Measurements from ENCODE around the gene CLN3.
A peak's percentile ranks its signal among the peaks of the same experiment; 100 is the strongest.
"Not testable (repeated sequence)": the region's sequence is repeated elsewhere in the genome, so short reads cannot be mapped to it uniquely, and the experiment has no call there.

CLN3 gene

DNA sequence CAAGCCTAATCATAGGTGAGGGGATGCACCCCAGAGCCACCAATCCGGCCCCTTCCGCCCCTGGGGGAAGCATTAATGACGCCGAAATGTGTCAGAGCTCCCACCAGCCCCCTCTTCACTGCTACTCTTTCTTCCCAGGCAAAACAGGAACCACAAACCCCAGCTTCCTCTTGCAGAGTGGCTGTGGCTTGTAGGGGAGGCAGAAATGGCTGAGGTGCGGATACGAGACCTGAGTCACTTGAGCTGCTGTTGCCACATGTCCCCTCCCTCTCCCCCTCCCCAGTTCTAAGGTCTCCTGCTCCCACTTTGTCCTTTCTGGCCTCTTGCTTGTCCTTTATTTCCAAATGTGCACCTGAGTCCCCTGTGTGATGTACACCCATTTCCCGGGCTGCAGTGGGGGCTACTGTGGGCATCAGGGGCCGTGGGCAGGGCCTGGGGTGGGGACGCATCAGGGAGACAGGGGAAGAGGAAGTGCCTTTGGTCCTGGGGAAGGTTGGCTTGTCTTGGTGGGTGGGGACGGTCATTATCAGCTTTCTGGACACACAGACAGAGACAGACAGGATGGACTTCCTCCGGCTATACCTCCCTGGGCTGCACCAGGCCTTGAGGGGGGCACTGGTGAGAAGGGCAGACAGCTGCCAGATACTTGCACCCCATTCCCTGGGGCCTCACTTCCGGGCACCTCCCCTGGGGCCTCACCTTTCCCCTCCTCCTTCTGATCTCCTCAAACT is 2.4 kb upstream of the CLN3 start, which contains the start of gene APOBR:
Gene APOBR (plus strand): TSS at position 523 of the 731 bp plus-strand sequence. CDS start 39 bp downstream, at position 562.
- DNase-seq = no peak

DNA sequence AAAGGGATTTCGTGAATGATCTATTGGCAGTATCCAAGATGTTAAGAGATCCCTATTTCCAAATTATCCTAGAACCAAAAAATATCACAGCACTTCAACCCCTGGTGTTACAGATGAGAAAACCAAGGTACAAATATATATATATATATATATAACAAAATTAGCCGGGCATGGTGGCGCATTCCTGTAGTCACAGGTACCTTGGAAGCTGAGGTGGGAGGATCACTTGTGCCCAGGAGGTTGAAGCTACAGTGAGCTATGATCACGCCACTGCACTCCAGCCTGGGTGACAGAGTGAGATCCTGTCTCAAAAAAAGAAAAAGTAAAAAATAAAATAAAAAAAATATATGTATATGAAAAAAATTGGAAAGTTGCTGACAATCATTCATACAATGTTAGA is 637 bp upstream of the CLN3 start:
- DNase-seq = no peak

DNA sequence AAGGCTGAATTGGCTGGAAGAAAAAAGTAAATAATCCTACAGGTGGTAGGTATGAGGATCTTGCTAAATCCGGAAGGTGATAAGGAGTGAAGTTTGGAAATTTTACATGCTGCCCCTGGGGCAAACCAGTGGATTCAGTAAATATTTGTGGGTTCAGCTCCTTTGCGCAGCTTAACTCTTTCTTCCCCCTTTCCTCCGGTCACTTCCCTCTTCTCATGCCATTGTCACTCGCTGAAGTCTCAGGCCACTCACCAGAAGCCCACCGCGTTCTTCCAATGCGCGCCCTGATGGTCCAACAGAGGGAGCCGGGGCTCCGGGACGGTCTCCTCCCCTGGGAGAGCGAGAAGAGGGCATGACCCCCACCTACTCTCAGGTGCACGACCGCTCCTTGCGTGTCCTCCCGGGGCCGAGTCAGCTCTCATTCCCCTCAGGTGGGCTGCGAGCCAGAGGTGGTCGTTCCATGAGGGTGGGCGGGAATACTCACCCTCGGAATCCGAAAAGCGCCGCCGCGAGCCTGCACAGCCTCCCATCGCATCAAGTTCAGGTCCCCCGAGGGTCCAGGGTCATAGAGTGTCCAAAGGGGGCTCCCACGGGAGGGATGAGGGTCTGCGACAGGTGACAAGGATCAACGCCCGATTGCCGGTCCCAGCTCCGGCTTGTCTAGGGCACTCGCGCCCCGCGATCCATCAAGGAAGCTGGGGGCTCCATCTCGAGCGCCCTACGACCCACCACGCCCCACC is 474 bp downstream of the CLN3 start:
- DNase-seq = peak in 1 of 2 experiments; percentile 46

DNA sequence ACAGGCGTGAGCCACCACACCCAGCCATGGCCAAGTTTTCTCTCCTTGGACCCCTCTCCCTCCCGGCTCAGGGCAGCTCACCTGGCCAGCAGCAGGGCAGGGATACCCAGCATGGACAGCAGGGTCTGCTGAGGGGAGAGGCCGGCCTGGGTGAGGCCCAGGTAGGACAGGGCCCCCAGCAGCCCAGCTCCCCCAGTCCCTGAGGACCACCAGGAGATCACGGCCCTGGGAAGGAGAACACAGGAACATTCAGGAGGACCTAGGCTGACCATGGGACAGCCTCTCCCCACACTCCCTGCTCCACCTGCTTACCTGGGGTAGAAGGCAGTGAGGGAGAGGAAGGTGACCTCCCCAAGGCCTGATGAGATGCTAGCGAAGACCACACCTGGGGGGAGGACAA is 5.6 kb downstream of the CLN3 start:
- DNase-seq = no peak

DNA sequence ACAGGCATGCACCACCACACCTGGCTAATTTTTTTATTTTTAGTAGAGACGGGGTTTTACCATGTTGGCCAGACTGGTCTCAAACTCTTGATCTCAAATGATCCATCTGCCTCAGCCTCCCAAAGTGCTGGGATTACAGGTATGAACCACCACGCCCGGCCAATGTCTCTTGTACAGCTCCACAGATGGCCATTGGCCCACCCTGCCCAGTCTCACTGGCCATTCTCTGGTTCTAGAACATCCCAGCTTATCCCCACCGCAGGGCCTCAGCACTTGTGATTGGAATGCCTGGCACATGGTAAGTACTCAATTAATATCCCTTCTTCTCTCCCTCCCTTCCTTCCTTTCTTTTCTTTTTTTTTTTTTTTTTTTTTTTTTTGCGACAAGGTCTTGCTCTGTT is 8.5 kb downstream of the CLN3 start:
- DNase-seq = not testable (repeated sequence)

DNA sequence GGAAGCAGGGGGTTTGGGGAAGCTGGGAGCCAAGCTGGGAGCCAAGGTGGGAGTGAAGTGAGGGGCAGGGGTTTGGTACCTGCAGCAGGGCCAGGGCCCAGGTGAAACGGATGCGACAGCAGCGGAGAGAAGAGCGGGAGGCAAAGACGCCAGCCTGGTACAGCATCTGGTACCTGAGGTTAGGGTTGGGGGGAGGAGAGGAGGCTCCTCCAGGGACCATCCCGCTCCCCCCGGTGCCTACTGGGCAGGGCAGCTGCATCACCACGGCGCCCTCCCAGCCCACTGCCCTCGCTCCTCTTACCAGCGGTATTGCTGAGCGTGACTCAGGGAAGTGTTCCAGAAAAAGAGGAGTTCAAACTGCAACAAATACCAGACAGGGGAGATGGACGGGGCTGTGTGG is 9.8 kb downstream of the CLN3 start:
- no peak for DNase-seq

DNA sequence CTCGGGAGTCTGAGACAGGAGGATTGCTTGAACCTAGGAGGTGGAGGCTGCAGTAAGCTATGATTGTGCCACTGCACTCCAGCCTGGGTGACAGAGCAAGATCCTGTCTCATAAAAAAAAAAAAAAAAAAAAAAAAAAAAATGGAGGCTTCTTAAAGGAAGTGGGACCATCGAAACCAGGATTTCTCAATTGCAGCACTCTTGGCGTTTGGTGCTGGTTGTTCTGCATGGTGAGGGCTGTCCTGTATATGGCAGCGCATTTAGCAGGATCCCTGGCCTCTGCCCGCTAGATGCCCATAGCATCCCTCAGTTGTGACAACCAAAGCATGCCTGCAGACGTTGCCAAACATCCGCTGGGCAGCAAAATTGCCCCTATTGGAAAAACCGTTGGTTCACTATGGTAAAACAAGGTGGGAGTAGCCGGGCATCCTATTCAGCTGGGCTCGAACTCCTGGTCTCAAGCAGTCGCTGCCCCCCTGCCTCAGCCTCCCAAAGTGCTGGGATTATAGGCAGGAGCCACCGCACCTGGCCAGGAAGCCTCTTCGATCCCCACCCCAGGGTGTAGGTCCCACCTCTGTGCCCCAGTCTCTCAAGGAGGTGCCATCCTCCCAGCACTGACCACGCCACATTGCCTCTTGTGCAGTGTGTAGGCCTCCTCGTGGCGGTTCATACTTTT is 13.2 kb downstream of the CLN3 start:
- no peak for DNase-seq

DNA sequence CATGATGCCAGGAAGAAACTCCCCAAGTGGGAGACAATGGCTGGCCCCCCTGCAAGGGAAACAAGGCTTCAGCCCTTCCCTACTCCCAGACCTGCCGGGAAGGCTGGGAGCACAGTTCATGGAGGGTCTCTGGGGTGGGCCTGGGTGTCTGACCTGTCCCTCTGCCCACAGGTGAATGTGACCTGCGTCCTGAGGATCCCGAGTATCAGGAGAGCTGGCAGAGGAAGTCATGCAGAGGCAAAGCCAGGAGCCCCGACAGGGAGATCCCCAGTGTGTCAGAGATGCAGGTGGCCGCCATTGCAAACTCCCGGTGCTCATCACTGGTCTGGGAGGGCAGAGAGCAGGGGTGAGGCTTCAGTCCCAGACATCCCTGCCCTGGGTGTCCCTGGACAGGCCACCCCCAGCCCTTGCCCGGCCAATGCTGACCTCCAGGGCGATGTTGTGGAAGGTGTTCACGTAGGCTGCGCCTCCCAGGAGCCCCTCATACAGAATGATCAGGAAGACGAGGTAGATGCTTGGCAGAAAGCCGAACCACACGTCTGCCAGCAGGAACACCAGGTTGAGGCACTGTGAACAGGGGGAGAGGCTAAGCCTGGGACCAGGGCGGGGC is 14.5 kb downstream of the CLN3 start:
- DNase-seq = no peak

DNA sequence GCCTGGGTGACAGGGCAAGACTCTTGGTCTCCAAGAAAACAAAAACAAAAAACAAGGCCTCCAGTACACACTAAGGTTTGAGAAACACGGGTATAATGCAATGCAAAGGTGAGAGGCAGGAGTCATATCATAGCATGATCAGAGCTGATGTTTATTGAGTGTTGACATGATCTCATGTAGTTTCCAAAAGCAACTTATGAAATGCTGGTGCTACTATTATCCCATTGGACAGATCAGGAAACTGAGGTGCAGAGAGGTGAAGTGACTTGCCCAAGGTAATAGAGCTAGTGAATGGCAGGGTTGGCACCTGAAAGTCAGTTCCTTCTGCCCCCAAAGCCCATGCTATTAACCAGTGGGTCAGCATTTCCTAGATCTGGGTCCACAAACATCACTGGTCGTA is 16.7 kb downstream of the CLN3 start:
- no peak for DNase-seq

DNA sequence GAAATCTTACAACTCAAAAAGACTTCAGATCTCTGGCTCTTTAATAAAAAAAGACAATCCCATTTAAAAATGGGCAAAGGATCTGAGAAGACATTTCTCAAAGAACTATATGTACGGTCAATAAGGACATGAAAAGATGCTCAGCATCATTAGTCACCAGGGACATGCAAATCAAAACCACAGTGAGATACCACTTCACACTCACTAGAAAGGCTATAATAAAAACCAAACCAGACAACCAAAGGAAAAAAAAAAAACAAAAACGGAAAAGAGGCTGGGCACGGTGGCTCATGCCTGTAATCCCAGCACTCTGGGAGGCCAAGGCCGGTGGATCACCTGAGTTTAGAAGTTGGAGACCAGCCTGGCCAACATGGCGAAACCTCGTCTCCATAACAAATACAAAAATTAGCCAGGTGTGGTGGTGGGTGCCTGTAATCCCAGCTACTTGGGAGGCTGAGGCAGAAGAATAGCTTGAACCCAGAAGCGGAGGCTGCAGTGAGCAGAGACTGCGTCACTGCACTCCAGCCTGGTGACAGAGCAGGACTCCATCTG is 18.1 kb downstream of the CLN3 start:
- no peak for DNase-seq

DNA sequence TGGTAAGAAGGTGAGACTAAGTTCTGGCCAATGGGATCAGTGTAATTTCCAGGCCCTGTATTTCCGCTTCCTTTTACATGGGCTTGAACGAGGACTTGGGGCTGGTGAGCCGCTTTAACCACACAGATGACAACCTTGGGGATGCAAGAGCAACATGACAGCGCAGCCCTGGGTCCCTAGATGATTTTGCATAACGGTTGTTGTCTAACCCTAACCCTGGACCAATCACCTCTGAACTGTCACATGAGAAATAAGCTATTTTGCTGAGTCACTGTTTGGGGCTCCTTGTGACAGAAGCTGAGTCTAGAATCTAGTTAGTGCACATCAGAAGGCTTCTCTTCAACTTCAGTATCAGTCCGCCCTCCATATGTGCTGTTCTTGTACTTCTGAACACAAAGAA is 44.8 kb downstream of the CLN3 start:
- DNase-seq = not testable (repeated sequence)

DNA sequence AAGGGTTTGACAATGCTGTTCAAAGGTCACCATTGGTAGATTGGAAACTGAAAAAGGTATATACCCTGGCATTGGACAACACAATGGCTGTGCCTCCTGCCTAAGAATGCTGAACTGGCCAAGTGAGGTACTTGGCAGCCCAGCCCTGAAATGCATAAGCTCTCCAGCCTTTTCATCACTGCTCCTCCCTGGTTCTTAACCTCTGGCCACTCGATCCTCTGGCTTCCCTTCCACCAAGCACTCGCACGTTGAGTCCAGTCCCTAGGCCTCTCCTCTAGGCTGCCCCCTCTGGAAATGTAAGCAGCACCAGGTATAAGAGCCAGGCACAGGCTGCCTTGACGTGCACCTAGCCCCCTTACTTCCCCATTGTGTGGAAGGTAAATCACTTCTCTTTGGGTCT is 45.5 kb downstream of the CLN3 start:
- DNase-seq = not testable (repeated sequence)

DNA sequence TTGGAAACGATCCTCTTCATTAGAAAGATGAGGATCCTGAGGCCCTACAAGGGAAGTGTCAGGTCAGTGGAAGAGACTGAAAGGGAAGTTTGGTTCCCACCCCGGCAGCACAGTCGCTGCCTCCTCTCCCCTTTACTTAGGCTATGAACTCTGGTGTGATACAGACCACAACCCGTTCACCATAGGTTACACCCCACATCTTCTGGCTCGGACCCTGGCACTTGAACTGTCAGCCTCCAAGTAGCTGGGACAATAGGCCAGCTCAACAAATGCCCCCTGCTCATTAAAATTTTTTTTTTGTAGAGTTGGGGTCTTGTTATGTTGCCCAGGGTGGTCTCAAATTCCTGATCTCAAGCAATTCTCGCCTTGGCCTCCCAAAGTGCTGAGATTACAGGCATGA is 47.9 kb downstream of the CLN3 start:
- DNase-seq = not testable (repeated sequence)

DNA sequence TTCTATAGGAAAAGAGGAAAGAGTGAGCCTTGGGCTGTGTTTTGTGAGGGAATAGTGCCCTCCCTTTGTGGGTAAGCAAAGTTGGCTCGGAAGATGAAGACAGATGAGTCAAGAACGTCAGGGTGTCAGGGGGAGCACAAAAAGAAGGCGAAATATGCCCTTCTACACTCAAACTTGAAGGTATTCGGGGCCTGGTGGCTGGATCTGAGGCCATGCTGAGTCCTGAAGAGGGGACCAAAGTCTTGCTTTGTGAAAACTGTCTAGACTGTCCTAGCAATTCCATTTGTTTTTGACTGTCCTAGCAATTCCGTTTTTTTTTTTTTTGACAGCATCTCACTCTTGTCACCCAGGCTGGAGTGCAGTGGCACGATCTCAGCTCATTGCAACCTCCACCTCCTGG is 53.0 kb downstream of the CLN3 start:
- not testable (repeated sequence) for DNase-seq

DNA sequence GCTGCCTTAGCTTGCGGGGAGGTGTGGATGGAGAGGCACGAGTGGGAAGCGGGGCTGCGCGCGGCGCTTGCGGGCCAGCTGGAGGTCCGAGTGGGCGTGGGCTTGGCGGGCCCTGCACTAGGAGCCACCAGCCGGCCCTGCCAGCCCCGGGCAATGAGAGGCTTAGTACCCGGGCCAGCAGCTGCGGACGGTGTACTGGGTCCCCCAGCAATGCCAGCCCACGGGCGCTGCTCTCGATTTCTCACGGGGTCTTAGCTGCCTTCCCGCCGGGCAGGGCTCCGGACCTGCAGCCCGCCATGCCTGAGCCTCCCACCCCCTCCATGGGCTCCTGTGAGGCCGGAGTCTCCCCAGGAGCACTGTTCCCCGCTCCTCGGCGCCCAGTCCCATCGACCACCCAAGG is 56.5 kb downstream of the CLN3 start:
- not testable (repeated sequence) for DNase-seq
